ENCODE data around the gene SYNDIG1L. TPM values are rescaled to one million over a fixed set of nuclear protein-coding genes. Genes with fewer than 3 reads are reported as not detected.

The SYNDIG1L gene
- total RNA-seq, 6 experiments from 2014 or later, result not detected

DNA sequence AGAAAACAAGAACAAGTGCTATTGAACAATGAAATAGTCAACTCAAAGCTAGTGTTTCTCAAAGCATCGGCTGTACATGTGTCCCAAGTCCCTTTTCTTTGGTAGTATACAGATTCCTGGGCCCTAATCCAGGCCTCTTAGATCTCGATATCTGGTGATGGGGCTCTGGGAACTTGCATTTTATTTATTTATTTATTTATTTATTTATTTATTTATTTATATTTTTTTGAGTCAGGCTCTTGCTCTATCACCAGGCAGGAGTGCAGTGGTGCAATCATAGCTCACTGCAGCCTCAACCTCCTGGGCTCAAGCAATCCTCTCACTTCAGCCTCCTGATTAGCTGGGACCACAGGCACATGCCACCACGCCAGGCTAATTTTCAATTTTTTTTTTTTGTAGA lies 17.1 kb downstream of the SYNDIG1L start:
- no peaks in the 10 kb centered on the region for H3K36me3 Mint-ChIP-seq (ENCODE audit: low read depth)
- no peak for TF ChIP-seq CTCF (IDR thresholded peaks at IDR 0.05)
- H3K9me3 Mint-ChIP-seq, result no peaks in the 10 kb centered on the region
- H3K4me3 Mint-ChIP-seq, result no peak overlapping the region
- no peak overlapping the region for H3K27ac Mint-ChIP-seq
- peaks cover 47% of the 10 kb centered on the region for H3K27me3 Mint-ChIP-seq (ENCODE audit: insufficient read depth)
- no peak for DNase-seq
- H3K4me1 Mint-ChIP-seq (ENCODE audit: low read depth), result no peaks in the 10 kb centered on the region

GRCh38 chr14:74407801-74408154 lies 18.2 kb downstream of the SYNDIG1L start:
- no peak overlapping the region for H3K27ac Mint-ChIP-seq
- H3K4me3 Mint-ChIP-seq, result no peak overlapping the region
- H3K9me3 Mint-ChIP-seq, result no peaks in the 10 kb centered on the region
- no peak for DNase-seq
- no peaks in the 10 kb centered on the region for H3K4me1 Mint-ChIP-seq (ENCODE audit: low read depth)
- peaks cover 48% of the 10 kb centered on the region for H3K27me3 Mint-ChIP-seq (ENCODE audit: insufficient read depth)
- no peak for TF ChIP-seq CTCF (IDR thresholded peaks at IDR 0.05)
- no peaks in the 10 kb centered on the region for H3K36me3 Mint-ChIP-seq (ENCODE audit: low read depth)

GRCh38 chr14:74407021-74407800 lies 18.8 kb downstream of the SYNDIG1L start:
- TF ChIP-seq CTCF (IDR thresholded peaks at IDR 0.05), result no peak
- H3K36me3 Mint-ChIP-seq (ENCODE audit: low read depth), result no peaks in the 10 kb centered on the region
- no peak overlapping the region for H3K4me3 Mint-ChIP-seq
- H3K9me3 Mint-ChIP-seq, result no peaks in the 10 kb centered on the region
- H3K4me1 Mint-ChIP-seq (ENCODE audit: low read depth), result no peaks in the 10 kb centered on the region
- H3K27me3 Mint-ChIP-seq (ENCODE audit: insufficient read depth), result peaks cover 46% of the 10 kb centered on the region
- DNase-seq, result no peak
- no peak overlapping the region for H3K27ac Mint-ChIP-seq

- Mint-ChIP-seq H3K9me3 (no peaks in the 10 kb centered on the region), H3K27me3 (ENCODE audit: insufficient read depth) (peaks cover 50% of the 10 kb centered on the region), H3K4me1 (ENCODE audit: low read depth) (0 out of 2 replicates have a peak, but pooled peaks cover 9% of the 10 kb centered on the region), H3K36me3 (ENCODE audit: low read depth) (no peaks in the 10 kb centered on the region), H3K4me3 (no peak overlapping the region), H3K27ac (no peak overlapping the region)
- DNase-seq, result no peak
- TF ChIP-seq CTCF (IDR thresholded peaks at IDR 0.05), result no peak
Observed at GRCh38 chr14:74405663-74406062, 20.3 kb downstream of the SYNDIG1L start.

GRCh38 chr14:74404435-74404834 lies 21.6 kb downstream of the SYNDIG1L start:
- Mint-ChIP-seq H3K9me3 (no peaks in the 10 kb centered on the region), H3K4me3 (no peak overlapping the region), H3K36me3 (ENCODE audit: low read depth) (no peaks in the 10 kb centered on the region), H3K27me3 (ENCODE audit: insufficient read depth) (peaks cover 56% of the 10 kb centered on the region), H3K27ac (no peak overlapping the region), H3K4me1 (ENCODE audit: low read depth) (peaks cover 9% of the 10 kb centered on the region; the same call in 1 of the 2 replicates)
- DNase-seq, result no peak
- TF ChIP-seq CTCF (IDR thresholded peaks at IDR 0.05), result no peak

Measured in HFFc6 (cell line).